Erythroblast (primary cell): ENCODE results near the gene QRICH1.

ENCODE experiments used
- GATA1 ChIP-seq: IDR thresholded peaks from 2 replicates; pipeline ENCODE4 v1.6.1; 2011; ENCODE audit warnings: low read depth, mild to moderate bottlenecking, control low read depth, low read length, moderate library complexity
- POLR2A ChIP-seq: IDR thresholded peaks from 2 replicates; pipeline ENCODE4 v1.6.1; 2011; ENCODE audit warnings: mild to moderate bottlenecking, low read length

- no peak for TF ChIP-seq POLR2A
- no peak for TF ChIP-seq GATA1
Observed at GRCh38 chr3:49007771-49008528, 85.9 kb downstream of the QRICH1 start.
